Vagina (tissue), 2 donors: ENCODE data around the gene FAM20A. TPM values are rescaled to one million over a fixed set of nuclear protein-coding genes. Genes with fewer than 3 reads are reported as not detected.
"Not testable (repeated sequence)": the region's sequence is repeated elsewhere in the genome, so short reads cannot be mapped to it uniquely, and the experiment has no call there.

ENCODE experiments used
- DNase-seq, 2 donors: peaks; one replicate each; pipeline ENCODE4 v3.0.0-alpha.2; 2017; ENCODE audit errors: extremely low spot score in 2 of 2
- H3K27ac ChIP-seq: fragments of 200-600 bp; sonication (generic); one replicate; pipeline ENCODE4 v1.5.1; 2019
- H3K27me3 ChIP-seq: fragments of 200-600 bp; sonication (generic); one replicate; pipeline ENCODE4 v1.5.1; 2019
- H3K36me3 ChIP-seq, 2 donors: fragments of 200-600 bp; sonication (generic); one replicate each; pipeline ENCODE4 v1.5.1; 2017 to 2019
- H3K4me1 ChIP-seq: fragments of 200-600 bp; sonication (generic); one replicate; pipeline ENCODE4 v1.5.1; 2019
- H3K4me3 ChIP-seq, 2 donors: fragments of 200-600 bp; sonication (generic); 1 replicate in 1 of 2; 2 replicates in 1 of 2; pipeline ENCODE4 v1.5.1; 2016 to 2019
- H3K9me3 ChIP-seq: fragments of 200-600 bp; sonication (generic); one replicate; pipeline ENCODE4 v1.5.1; 2019
- POLR2A ChIP-seq, 2 donors: fragments of 450-650 bp; IDR thresholded peaks; one replicate each; pipeline ENCODE4 v1.6.1; 2017; ENCODE audit warnings: antibody characterized with exemption in 2 of 2, mild to moderate bottlenecking in 2 of 2, moderate library complexity in 2 of 2
- POLR2AphosphoS5 ChIP-seq, 2 donors: sonication (generic); formaldehyde crosslinking; IDR thresholded peaks; one replicate each; pipeline ENCODE4 v1.9.0; 2017; ENCODE audit warnings: antibody characterized with exemption in 2 of 2, mild to moderate bottlenecking in 2 of 2, low read depth in 1 of 2; ENCODE audit not compliant: insufficient read depth in 1 of 2
- intact Hi-C: fragments of 100-400 bp; cut with DNase I; formaldehyde crosslinking; loops from one replicate; pipeline ENCODE4 v1.15.1; 2023
- total RNA-seq: library from RNA; depleted of rRNA; stranded (reverse); fragments of >200 nt; gene quantifications from one replicate; pipeline ENCODE4 v1.2.3, GENCODE V29; 2016
- TF ChIP-seq, protein P1 (sequence below), 3 experiments: fragments of 450-650 bp in 2 of 3; fragments of 200-600 bp in 1 of 3; sonication (generic) in 1 of 3; IDR thresholded peaks; one replicate each; pipeline ENCODE4 v1.5.1; 2017 to 2019; ENCODE audit warnings: antibody characterized with exemption in 3 of 3, mild to moderate bottlenecking in 2 of 3, moderate library complexity in 2 of 3

FAM20A gene
- total RNA-seq, 1 donor from 2014 or later = 16.2 TPM

DNA sequence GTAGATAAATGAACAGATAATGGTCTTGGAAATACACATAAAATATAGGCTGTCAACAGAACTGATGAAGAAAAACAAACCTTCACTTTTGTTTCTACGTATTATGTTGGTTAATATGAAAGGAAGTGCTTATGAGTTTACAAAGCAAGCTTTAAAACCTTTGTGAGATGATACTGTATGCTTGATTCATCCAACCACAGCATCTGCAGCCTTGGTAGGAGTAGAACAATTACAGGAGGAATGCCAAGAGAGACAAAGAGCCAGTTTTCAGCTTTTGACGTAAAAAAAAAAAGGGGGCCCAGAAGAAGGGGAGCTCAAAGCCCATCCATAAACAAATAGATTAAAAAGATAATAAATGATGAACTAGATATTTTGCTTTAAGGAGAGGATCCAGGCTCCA, 13.3 kb downstream of the FAM20A start:
- TF ChIP-seq POLR2A (IDR thresholded peaks at IDR 0.05) = no peak
- TF ChIP-seq, protein P1, sequence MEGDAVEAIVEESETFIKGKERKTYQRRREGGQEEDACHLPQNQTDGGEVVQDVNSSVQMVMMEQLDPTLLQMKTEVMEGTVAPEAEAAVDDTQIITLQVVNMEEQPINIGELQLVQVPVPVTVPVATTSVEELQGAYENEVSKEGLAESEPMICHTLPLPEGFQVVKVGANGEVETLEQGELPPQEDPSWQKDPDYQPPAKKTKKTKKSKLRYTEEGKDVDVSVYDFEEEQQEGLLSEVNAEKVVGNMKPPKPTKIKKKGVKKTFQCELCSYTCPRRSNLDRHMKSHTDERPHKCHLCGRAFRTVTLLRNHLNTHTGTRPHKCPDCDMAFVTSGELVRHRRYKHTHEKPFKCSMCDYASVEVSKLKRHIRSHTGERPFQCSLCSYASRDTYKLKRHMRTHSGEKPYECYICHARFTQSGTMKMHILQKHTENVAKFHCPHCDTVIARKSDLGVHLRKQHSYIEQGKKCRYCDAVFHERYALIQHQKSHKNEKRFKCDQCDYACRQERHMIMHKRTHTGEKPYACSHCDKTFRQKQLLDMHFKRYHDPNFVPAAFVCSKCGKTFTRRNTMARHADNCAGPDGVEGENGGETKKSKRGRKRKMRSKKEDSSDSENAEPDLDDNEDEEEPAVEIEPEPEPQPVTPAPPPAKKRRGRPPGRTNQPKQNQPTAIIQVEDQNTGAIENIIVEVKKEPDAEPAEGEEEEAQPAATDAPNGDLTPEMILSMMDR (IDR thresholded peaks at IDR 0.05) = no peak
- DNase-seq = no peak
- Histone ChIP-seq H3K9me3 (no peaks in the 10 kb centered on the region), H3K36me3 (no peaks in the 10 kb centered on the region), H3K4me3 (no peak overlapping the region), H3K4me1 (peaks cover 45% of the 10 kb centered on the region), H3K27me3 (no peaks in the 10 kb centered on the region), H3K27ac (no peak overlapping the region)
- intact Hi-C loops = no loop called here

DNA sequence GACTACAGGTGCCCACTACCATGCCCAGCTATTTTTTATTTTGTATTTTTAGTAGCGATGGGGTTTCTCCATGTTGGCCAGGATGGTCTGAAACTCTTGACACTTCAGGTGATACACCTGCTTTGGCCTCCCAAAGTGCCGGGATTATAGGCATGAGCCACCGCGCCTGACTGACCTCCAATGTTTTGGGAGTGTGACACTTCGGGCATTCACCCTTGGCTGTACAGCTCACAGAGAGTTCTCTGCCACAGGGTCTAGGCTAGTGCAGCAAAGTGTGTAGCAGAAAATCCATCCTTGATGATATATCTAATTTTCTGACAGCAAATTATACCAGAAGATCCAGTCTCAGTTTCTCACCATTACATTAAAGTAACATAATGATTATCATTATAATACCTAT, 14.1 kb downstream of the FAM20A start:
- Histone ChIP-seq H3K36me3 (no peaks in the 10 kb centered on the region), H3K27ac (no peak overlapping the region), H3K4me1 (peaks cover 40% of the 10 kb centered on the region), H3K27me3 (no peaks in the 10 kb centered on the region), H3K4me3 (no peak overlapping the region), H3K9me3 (no peaks in the 10 kb centered on the region)
- no peak for DNase-seq
- no peak for TF ChIP-seq POLR2AphosphoS5 (IDR thresholded peaks at IDR 0.05; ENCODE audit: insufficient read depth in 1 of 2, low read depth in 1 of 2)
- TF ChIP-seq, protein P1 (IDR thresholded peaks at IDR 0.05) = no peak
- intact Hi-C loops = no loop called here

DNA sequence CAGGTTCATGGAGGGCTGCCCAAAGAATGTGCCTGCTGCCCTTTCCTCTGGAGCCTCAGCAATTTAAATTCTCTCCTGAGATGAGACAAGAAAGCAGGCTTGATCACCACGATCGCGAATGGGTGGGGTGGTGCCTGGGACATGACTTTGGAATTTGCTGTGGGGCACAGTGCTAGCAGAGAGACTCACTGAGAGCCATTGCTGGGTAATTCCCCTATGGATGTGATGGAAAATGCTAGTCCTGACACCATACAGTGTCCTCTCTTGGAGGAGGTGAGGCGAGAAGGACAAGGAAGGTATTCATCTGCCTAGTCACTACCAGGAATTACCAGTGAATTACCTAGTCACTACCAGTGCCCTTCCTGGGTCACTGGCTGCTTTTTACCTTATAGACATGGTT, 15.5 kb downstream of the FAM20A start:
- Histone ChIP-seq H3K4me1 (peaks cover 36% of the 10 kb centered on the region), H3K36me3 (no peaks in the 10 kb centered on the region), H3K9me3 (no peaks in the 10 kb centered on the region), H3K4me3 (no peak overlapping the region), H3K27ac (no peak overlapping the region), H3K27me3 (no peaks in the 10 kb centered on the region)
- intact Hi-C loops = no loop called here
- DNase-seq = no peak
- TF ChIP-seq POLR2AphosphoS5 (IDR thresholded peaks at IDR 0.05; ENCODE audit: insufficient read depth in 1 of 2, low read depth in 1 of 2) (no peak), POLR2A (IDR thresholded peaks at IDR 0.05) (no peak)
- TF ChIP-seq, protein P1 (IDR thresholded peaks at IDR 0.05) = no peak

DNA sequence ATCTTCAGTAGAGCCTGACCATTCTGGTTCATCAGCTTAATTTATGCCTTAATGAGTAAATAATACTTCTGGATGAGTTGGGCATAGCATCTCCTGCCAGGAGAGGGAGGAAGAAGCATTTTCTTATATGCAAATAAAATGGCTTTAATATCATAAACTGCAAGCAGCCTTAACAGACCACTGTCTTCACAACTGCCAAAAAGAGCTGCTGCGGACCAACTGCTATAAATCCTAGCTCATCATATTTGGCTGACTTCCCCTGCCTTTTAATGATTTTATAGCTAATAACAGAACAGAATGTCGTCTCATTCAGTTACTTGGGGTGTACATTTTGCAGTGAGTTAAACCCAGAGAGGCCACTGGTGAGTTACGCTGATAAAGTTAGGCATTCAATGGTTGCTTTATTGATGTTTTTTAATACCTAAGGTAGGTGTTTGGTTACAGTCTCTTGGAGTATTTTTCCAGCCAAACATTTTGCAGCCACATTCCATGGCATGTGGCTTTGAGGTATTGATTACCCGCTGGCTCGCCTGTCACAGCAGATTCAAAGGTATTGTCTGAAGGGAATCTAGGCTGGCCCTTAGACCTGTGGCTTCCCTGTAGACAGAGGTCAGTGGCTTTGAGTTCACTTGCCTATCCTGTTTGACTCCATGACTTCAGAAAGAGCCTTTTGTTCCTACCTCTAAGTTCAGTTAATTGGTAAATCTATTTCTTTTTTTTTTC, 16.4 kb downstream of the FAM20A start:
- Histone ChIP-seq H3K4me1 (peaks cover 38% of the 10 kb centered on the region), H3K36me3 (no peaks in the 10 kb centered on the region), H3K27me3 (no peaks in the 10 kb centered on the region), H3K9me3 (no peaks in the 10 kb centered on the region), H3K4me3 (no peak overlapping the region), H3K27ac (no peak overlapping the region)
- DNase-seq = no peak
- intact Hi-C loops = no loop called here
- TF ChIP-seq POLR2AphosphoS5 (IDR thresholded peaks at IDR 0.05; ENCODE audit: insufficient read depth in 1 of 2, low read depth in 1 of 2) = no peak
- no peak for TF ChIP-seq POLR2A (IDR thresholded peaks at IDR 0.05)
- TF ChIP-seq, protein P1 (IDR thresholded peaks at IDR 0.05) = no peak

DNA sequence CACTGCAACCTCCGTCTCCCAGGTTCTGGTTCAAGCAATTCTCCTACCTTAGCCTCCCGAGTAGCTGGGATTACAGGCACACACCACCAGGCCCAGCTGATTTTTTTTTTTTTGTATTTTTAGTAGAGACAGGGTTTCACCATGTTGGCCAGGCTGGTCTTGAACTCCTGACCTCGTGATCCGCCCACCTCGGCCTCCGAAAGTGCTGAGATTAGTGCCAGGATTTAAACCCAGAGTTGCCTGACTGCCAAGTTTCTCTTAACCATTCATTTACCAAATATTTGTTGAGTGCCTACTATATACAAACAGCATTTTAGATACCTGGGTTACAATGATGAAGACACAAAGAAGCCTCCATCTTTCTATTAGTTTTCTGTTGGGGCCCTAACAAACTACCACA, 18.3 kb downstream of the FAM20A start:
- H3K4me3 ChIP-seq, H3K27me3 ChIP-seq, H3K36me3 ChIP-seq, H3K9me3 ChIP-seq, intact Hi-C loops, DNase-seq, H3K27ac ChIP-seq: not testable (repeated sequence)
- H3K4me1 ChIP-seq = peaks cover 55% of the 10 kb centered on the region
